ENCODE data around the gene DIS3L2.
A peak's percentile ranks its signal among the peaks of the same experiment; 100 is the strongest.

Gene DIS3L2

GRCh38 chr2:232255033-232255432 lies 293.5 kb downstream of the DIS3L2 start:
- no peak for DNase-seq (ENCODE audit: low spot score)
- no peaks in the 10 kb centered on the region for H3K9me3 ChIP-seq (ENCODE audit: severe bottlenecking)
- no peak for ATAC-seq (ENCODE audit: low read depth)
- no peaks in the 10 kb centered on the region for H3K4me1 ChIP-seq (ENCODE audit: insufficient read depth, poor library complexity, severe bottlenecking)
- no peak overlapping the region for H3K4me3 ChIP-seq (ENCODE audit: severe bottlenecking)
- TF ChIP-seq CTCF (IDR thresholded peaks at IDR 0.05; ENCODE audit: poor library complexity, severe bottlenecking), result no peak
- no peaks in the 10 kb centered on the region for H3K27me3 ChIP-seq (ENCODE audit: insufficient read depth, poor library complexity, severe bottlenecking)
- H3K36me3 ChIP-seq (ENCODE audit: low read depth), result no peaks in the 10 kb centered on the region
- no peak overlapping the region for H3K27ac ChIP-seq (ENCODE audit: poor library complexity, severe bottlenecking)

- no peaks in the 10 kb centered on the region for H3K27me3 ChIP-seq (ENCODE audit: insufficient read depth, poor library complexity, severe bottlenecking)
- DNase-seq (ENCODE audit: low spot score) (no peak), ATAC-seq (ENCODE audit: low read depth) (peak; percentile 98)
- no peaks in the 10 kb centered on the region for H3K9me3 ChIP-seq (ENCODE audit: severe bottlenecking)
- no peaks in the 10 kb centered on the region for H3K4me1 ChIP-seq (ENCODE audit: insufficient read depth, poor library complexity, severe bottlenecking)
- no peak overlapping the region for H3K4me3 ChIP-seq (ENCODE audit: severe bottlenecking)
- H3K36me3 ChIP-seq (ENCODE audit: low read depth), result peaks cover 8% of the 10 kb centered on the region; the same call in 1 of the 2 replicates
- H3K27ac ChIP-seq (ENCODE audit: poor library complexity, severe bottlenecking), result peak overlapping the region; percentile 18
- TF ChIP-seq CTCF (IDR thresholded peaks at IDR 0.05; ENCODE audit: poor library complexity, severe bottlenecking), result no peak
Observed at GRCh38 chr2:232260075-232260474, 298.6 kb downstream of the DIS3L2 start.

- DNase-seq (ENCODE audit: low spot score) (no peak), ATAC-seq (ENCODE audit: low read depth) (no peak)
- peaks cover 8% of the 10 kb centered on the region; the same call in 1 of the 2 replicates for H3K36me3 ChIP-seq (ENCODE audit: low read depth)
- no peak overlapping the region for H3K27ac ChIP-seq (ENCODE audit: poor library complexity, severe bottlenecking)
- no peaks in the 10 kb centered on the region for H3K4me1 ChIP-seq (ENCODE audit: insufficient read depth, poor library complexity, severe bottlenecking)
- H3K4me3 ChIP-seq (ENCODE audit: severe bottlenecking), result no peak overlapping the region
- H3K9me3 ChIP-seq (ENCODE audit: severe bottlenecking), result no peaks in the 10 kb centered on the region
- TF ChIP-seq CTCF (IDR thresholded peaks at IDR 0.05; ENCODE audit: poor library complexity, severe bottlenecking), result no peak
- no peaks in the 10 kb centered on the region for H3K27me3 ChIP-seq (ENCODE audit: insufficient read depth, poor library complexity, severe bottlenecking)
Observed at GRCh38 chr2:232261776-232262175, 300.3 kb downstream of the DIS3L2 start.

- DNase-seq (ENCODE audit: low spot score) (no peak), ATAC-seq (ENCODE audit: low read depth) (no peak)
- no peaks in the 10 kb centered on the region for H3K27me3 ChIP-seq (ENCODE audit: insufficient read depth, poor library complexity, severe bottlenecking)
- no peak overlapping the region for H3K4me3 ChIP-seq (ENCODE audit: severe bottlenecking)
- H3K27ac ChIP-seq (ENCODE audit: poor library complexity, severe bottlenecking), result no peak overlapping the region
- no peaks in the 10 kb centered on the region for H3K4me1 ChIP-seq (ENCODE audit: insufficient read depth, poor library complexity, severe bottlenecking)
- no peak for TF ChIP-seq CTCF (IDR thresholded peaks at IDR 0.05; ENCODE audit: poor library complexity, severe bottlenecking)
- no peaks in the 10 kb centered on the region for H3K9me3 ChIP-seq (ENCODE audit: severe bottlenecking)
- peaks cover 8% of the 10 kb centered on the region; the same call in 1 of the 2 replicates for H3K36me3 ChIP-seq (ENCODE audit: low read depth)
Observed at GRCh38 chr2:232263295-232263694, 301.8 kb downstream of the DIS3L2 start.

- no peak for TF ChIP-seq CTCF (IDR thresholded peaks at IDR 0.05; ENCODE audit: poor library complexity, severe bottlenecking)
- Histone ChIP-seq H3K27me3 (ENCODE audit: insufficient read depth, poor library complexity, severe bottlenecking) (no peaks in the 10 kb centered on the region), H3K9me3 (ENCODE audit: severe bottlenecking) (no peaks in the 10 kb centered on the region), H3K4me3 (ENCODE audit: severe bottlenecking) (no peak overlapping the region), H3K4me1 (ENCODE audit: insufficient read depth, poor library complexity, severe bottlenecking) (no peaks in the 10 kb centered on the region), H3K27ac (ENCODE audit: poor library complexity, severe bottlenecking) (no peak overlapping the region), H3K36me3 (ENCODE audit: low read depth) (peaks cover 8% of the 10 kb centered on the region; the same call in 1 of the 2 replicates)
- DNase-seq (ENCODE audit: low spot score), result no peak
- no peak for ATAC-seq (ENCODE audit: low read depth)
Observed at GRCh38 chr2:232264081-232264480, 302.6 kb downstream of the DIS3L2 start.
